Ascending aorta (tissue), 2 donors: ENCODE results near the gene MAP3K13. TPM values are rescaled to one million over a fixed set of nuclear protein-coding genes. Genes with fewer than 3 reads are reported as not detected.

Experiments
- DNase-seq, 2 donors: peaks; one replicate each; pipeline ENCODE4 v3.0.0-alpha.2; 2019; ENCODE audit warnings: low spot score in 2 of 2
- H3K27ac ChIP-seq, 2 donors: fragments of 200-600 bp; sonication (generic); one replicate each; pipeline ENCODE4 v1.5.1; 2016 to 2017; ENCODE audit warnings: mild to moderate bottlenecking in 1 of 2
- H3K27me3 ChIP-seq: fragments of 200-600 bp; sonication (generic); one replicate; pipeline ENCODE4 v1.5.1; 2017
- H3K36me3 ChIP-seq, 2 donors: fragments of 200-600 bp; sonication (generic); one replicate each; pipeline ENCODE4 v1.5.1; 2016
- H3K4me1 ChIP-seq, 2 donors: fragments of 200-600 bp; sonication (generic); one replicate each; pipeline ENCODE4 v1.5.1; 2016 to 2017; ENCODE audit warnings: mild to moderate bottlenecking in 1 of 2
- H3K4me3 ChIP-seq, 2 donors: fragments of 200-600 bp; sonication (generic); one replicate each; pipeline ENCODE4 v1.5.1; 2016 to 2017; ENCODE audit warnings: mild to moderate bottlenecking in 1 of 2
- H3K9me3 ChIP-seq, 2 donors: fragments of 200-600 bp; sonication (generic); one replicate each; pipeline ENCODE4 v1.5.1; 2016
- CTCF ChIP-seq, 3 experiments: fragments of 200-600 bp in 2 of 3; fragments of 450-650 bp in 1 of 3; sonication (generic) in 2 of 3; IDR thresholded peaks; one replicate each; pipeline ENCODE4 v1.5.1; 2016 to 2019; ENCODE audit warnings: antibody characterized with exemption in 3 of 3, mild to moderate bottlenecking in 1 of 3, moderate library complexity in 1 of 3
- intact Hi-C: fragments of 100-400 bp; cut with DNase I; formaldehyde crosslinking; loops from one replicate; pipeline ENCODE4 v1.15.1; 2023
- total RNA-seq: library from RNA; depleted of rRNA; stranded (reverse); fragments of >200 nt; gene quantifications from one replicate; pipeline ENCODE4 v1.1.0, GENCODE V29; 2016

Gene MAP3K13
- total RNA-seq, 1 donor from 2014 or later: 21.9 TPM

- no peaks in the 10 kb centered on the region for H3K4me1 ChIP-seq
- H3K27me3 ChIP-seq: no peaks in the 10 kb centered on the region
- H3K9me3 ChIP-seq: no peaks in the 10 kb centered on the region
- intact Hi-C loops: no loop called here
- DNase-seq: no peak
- TF ChIP-seq CTCF (IDR thresholded peaks at IDR 0.05): no peak
- H3K4me3 ChIP-seq: no peak overlapping the region
- no peak overlapping the region for H3K27ac ChIP-seq
- H3K36me3 ChIP-seq: no peaks in the 10 kb centered on the region
These were observed 38.5 kb downstream of the MAP3K13 start for GRCh38 chr3:185401319-185401955.

- Histone ChIP-seq H3K27ac (no peak overlapping the region), H3K9me3 (no peaks in the 10 kb centered on the region), H3K4me1 (no peaks in the 10 kb centered on the region), H3K27me3 (no peaks in the 10 kb centered on the region), H3K4me3 (no peak overlapping the region), H3K36me3 (no peaks in the 10 kb centered on the region)
- intact Hi-C loops: no loop called here
- no peak for TF ChIP-seq CTCF (IDR thresholded peaks at IDR 0.05)
- no peak for DNase-seq
These were observed 39.6 kb downstream of the MAP3K13 start for GRCh38 chr3:185402561-185402960.

- intact Hi-C loops: no loop called here
These were observed 40.1 kb downstream of the MAP3K13 start for GRCh38 chr3:185403002-185403401.

GRCh38 chr3:185405243-185405642 is 42.3 kb downstream of the MAP3K13 start:
- no peak for TF ChIP-seq CTCF (IDR thresholded peaks at IDR 0.05)
- no peak for DNase-seq
- Histone ChIP-seq H3K36me3 (no peaks in the 10 kb centered on the region), H3K27me3 (no peaks in the 10 kb centered on the region), H3K4me3 (no peak overlapping the region), H3K4me1 (no peaks in the 10 kb centered on the region), H3K27ac (no peak overlapping the region), H3K9me3 (no peaks in the 10 kb centered on the region)
- intact Hi-C loops: no loop called here

More at GRCh38 chr3:185403002-185403401, 40.1 kb downstream of the MAP3K13 start:
- Histone ChIP-seq H3K27ac (no peak overlapping the region), H3K4me1 (no peaks in the 10 kb centered on the region), H3K27me3 (no peaks in the 10 kb centered on the region), H3K9me3 (no peaks in the 10 kb centered on the region), H3K36me3 (no peaks in the 10 kb centered on the region), H3K4me3 (no peak overlapping the region)
- no peak for DNase-seq
- no peak for TF ChIP-seq CTCF (IDR thresholded peaks at IDR 0.05)

- H3K36me3 ChIP-seq: no peaks in the 10 kb centered on the region
- no peak for DNase-seq
- H3K27me3 ChIP-seq: no peaks in the 10 kb centered on the region
- H3K9me3 ChIP-seq: no peaks in the 10 kb centered on the region
- no peak overlapping the region for H3K27ac ChIP-seq
- TF ChIP-seq CTCF (IDR thresholded peaks at IDR 0.05): no peak
- intact Hi-C loops: no loop called here
- no peaks in the 10 kb centered on the region for H3K4me1 ChIP-seq
- no peak overlapping the region for H3K4me3 ChIP-seq
These were observed 42.7 kb downstream of the MAP3K13 start for GRCh38 chr3:185405664-185406063.
